NCI-H1092 treated with DMSO at 0.1 percent for 48 hours (cell line): ENCODE measurements around the gene RIN1.
"Not testable (repeated sequence)": the region's sequence is repeated elsewhere in the genome, so short reads cannot be mapped to it uniquely, and the experiment has no call there.

ENCODE experiments used
- DNase-seq: peaks from one replicate; lab custom pipeline; 2025; lab: John Stamatoyannopoulos, UW

Gene RIN1

DNA sequence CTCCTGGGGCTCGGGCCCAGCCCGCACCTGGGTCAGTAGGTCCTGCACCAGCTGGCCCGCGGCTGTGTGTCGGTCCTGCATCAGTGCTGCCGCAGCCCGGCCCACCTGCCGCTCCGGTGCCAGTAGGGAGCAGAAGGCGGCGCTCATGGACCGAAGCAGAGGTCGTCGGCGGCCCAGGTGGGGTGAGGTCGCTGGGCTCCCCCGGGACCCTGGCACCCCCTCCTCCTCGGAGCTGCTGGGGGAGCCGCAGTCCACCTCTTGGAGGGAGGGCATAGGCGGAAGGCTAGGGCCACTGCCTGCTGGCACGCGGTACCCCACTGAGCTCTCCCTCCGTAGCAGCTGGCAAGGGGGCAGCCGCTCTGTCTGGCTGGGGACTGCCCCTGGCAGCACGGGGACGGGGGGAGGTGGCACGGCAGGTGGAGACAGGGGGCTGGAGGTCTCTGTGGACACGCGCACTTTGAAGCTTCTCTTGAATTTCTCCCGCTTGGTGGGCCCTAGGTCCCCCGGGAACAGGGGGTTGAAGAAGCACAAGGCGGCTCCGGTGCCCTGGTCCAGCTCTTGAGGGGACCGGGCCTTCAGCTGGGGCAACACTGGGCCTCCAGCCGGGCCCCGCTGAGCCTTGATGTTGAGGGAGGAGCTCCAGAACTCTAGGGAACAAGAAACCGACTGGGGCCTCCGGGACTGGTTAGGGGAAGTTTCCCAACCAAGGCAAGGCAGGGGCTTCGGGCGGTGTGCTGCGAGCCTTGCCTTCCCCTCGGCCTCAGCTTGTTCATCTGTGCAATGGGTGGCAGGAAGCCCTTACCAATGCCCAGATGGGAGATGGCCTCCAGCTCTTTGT, 1.4 kb downstream of the RIN1 start:
- no peak for DNase-seq

DNA sequence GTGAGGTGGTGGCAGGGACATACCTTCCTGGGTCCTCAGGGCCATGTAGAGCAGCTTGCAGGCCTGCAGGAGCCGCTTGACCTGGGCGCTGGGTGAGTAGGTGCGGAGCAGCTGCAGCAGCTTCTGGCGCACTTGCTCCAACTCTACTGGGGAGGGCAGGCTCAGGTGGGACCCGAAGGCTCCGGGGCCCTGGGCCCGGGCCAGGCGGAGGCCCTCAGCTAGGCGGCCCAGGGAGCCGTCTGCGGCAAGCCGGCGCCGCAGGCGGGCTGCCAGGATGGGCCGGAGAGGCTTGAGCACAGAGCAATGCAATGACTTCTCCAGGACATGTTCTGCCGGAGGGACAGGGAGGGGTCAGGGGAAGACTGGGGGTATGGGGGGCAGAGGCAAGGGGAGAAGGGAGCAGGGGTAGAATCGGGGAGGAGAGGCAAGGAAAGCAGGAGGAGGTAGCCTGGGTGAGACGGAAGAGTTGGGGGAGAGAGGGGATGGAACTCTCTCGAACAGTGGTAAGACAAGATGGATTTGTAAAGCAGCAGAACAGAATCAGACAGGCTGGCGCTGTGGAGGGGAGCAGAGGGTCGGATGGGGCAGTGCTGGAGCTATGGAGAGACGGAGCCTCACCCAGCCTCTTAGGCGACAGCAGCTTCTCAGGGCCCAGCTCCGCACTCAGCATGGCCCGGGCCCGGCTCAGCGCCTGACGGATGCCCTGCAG, 2.2 kb downstream of the RIN1 start:
- no peak for DNase-seq

DNA sequence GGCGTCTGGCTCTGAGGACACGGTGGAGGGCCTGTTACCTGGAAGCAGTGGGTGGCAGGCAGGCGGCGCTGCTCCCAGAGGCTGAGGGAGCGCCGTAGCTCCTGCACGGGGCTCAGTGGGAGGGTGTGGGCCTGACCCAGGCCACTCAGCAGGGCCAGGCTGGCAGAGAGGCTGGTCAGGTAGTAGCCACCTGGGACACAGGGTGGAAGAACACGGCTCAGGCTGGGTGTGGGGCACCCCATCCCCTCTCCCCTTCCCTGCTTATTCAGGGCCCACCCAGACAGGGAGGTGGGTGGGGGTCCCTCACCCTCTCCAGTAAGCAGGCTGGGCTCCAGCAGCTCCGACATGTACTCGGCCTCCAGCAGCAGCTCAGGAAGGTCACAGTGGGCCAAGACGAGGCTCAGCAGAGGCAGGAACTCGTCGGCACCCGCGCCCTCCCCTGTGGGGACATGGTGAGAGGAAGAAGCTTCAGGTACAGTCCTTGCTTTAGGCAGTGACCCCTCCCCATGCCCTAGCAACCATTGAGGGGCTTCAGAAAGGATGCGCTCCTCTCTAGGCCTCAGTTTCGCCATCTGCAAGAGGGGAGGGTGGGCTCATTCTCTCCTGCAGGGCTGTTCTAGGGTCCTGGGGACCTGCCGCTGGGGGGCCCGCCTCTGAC, 2.9 kb downstream of the RIN1 start:
- DNase-seq: no peak

DNA sequence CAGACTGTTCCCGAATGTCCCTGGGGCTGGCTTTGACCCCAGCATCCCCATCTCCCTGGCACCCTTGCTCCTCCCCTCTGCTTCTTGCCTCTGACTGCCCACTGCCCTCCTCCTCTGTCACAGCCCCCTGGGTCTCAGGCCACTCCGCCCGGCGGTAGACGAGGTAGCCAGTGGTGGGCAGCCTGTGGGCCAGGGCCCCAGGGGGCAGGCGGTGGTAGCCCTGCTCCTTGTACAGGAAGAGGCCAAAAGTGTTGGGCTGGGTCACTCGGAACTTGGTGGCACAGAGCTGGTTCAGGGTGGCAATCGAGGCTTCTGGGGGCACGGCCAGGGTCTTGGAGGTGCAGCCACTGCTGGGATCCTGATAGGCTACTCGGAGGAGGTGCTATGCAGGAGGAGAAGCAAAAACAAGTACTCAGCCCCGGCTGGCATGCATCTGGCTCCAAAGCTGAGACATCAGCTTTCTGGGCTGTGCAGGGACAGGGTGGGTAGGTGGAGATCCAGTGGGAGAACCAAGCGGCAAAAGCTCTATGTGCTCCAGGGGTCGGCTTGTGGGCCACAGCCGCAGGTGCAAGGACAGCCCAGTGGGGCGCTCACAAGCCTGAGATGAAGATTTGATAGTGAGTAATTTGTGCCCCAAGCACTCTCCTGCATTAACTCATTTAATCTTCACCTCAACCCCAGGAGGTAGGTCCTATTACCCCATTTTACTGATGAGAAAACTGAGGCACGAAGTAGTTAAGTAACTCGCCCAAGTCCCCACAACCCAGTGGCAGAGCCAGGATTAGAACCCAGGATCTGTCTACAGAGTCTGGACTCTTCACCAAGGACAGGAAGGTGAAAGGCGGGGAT, 3.6 kb downstream of the RIN1 start:
- no peak for DNase-seq

DNA sequence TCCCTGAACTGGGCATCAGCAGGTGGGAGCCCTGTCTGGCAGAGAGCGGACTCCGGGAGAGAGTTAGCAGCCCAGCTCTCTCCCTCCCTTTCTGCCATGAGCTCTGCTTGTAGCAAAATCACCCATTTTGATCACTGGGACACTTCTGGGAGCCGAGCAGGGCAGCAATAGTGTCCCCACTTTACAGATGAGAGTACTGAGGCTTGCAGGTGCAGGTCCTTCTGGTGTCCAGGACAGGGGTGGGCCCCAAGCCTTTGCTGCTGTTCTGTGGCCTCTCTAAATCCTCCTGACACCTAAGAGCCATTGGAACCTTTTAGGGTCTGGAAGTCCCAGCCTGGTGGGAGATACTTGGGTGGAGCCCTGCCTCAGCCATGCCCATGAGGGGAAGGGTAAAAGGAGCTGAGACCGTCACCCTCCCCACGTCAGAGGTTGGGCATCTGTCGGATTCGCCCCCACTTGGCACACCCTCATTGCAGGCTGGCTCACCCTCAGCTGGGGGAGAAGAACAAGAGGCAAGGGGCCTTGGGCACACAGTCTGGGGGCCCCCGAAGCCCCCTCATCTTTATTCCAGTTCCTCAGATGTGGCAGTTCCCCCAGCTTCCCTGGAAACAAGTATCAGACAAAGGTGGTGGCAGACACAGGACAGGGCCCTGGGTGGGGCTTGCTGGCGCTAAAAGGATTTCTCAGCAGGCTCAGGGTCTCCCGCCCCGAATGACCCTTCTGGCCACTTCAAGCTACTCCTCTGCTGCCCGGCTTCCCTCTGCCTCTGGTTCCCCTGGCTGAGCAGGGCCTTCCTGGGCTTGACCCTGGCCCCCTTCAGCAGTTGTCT, 4.5 kb downstream of the RIN1 start:
- DNase-seq: no peak

DNA sequence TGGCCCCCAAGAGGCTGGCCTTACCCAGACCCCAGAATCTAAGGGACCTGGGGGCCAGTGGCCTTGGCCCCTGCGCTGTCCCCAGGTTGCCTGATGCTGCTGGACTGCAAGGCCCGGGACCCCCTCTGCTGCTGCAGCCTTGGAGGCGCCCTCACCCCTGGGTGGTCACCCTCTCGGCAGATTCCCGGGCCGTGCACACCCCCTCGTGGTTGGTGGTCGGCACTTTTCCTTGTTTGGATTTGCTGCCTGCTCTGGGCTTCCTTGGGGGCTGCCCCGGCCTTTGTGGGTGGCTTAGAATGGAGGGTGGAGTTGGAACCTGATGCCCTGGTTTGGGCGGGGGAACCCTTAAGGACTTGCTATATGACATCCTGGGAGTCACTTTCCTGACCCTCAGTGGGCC, 5.3 kb downstream of the RIN1 start:
- DNase-seq: no peak

DNA sequence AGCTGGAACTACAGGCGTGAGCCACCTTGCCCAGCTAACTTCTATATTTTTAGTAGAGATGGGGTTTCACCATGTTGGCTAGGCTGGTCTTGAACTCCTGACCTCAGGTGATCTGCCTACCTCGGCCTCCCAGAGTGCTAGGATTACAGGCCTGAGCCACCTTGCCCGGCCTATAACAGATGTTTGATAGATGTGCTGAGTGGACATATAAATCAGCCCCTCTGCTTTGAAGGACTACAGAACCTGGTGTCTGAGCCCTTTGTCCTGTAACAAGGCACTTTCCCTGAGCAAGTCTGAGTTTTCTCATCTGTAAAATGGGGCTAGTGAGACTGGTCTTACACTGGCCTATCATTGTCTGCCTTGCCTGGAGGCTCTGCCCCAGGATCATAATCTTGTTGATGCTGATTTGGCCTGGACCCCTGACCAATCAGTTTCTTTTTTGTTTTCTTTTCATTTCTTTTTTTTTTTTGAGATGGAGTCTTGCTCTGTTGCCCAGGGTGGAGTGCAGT, 7.0 kb downstream of the RIN1 start:
- no peak for DNase-seq

DNA sequence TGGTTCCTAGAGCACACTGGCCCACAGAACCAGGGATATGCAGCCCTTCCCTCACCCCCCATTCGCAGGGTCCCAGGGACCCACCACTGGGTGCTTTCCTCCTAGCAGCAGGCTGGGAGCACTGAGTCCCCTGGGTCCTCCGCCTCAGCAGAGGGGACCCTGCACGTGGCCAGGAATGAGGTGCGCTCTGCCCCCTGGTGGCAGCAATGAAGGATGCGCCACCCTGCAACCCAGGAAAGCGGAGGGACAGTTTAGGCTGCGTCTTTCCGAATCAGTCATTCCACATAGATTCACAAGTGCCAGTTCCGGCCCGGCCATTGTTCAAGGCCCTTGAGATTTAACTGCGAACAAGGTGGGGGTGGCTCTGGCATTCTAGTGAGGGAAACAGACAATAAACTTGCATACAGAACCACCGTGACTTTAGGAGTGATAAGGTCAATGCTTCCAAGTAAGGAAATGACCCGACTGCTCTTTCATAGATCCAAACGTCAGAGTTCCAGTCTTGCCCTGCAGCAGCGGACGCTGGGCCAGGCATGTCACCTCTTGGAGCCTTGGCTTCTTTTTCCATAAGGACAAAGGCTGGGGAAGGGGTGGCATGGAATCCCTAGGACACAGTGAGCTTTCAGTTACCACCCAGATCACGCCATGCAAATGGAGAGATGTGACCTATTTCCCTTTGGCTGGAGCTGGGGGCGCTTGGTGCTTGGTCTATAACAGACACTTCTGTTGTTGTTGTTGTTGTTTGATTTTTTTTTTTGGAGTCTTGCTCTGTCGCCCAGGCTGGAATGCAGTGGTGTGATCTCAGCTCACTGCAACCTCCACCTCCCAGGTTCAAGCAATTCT, 7.7 kb downstream of the RIN1 start:
- DNase-seq: peak; percentile 65

DNA sequence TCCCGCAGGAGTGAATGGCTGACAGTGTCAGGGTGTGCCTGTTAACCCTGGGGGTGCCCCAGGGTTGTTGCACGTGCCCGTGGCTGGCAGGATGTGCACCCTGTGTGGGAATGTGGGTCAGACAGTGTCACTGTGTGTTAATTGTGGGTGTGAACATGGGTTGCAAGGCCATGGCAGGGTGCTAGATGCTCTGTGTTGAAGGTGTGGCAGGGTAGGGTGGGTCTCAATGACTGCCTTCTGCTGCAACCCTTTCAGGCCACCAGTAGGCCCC, 8.3 kb downstream of the RIN1 start:
- no peak for DNase-seq

DNA sequence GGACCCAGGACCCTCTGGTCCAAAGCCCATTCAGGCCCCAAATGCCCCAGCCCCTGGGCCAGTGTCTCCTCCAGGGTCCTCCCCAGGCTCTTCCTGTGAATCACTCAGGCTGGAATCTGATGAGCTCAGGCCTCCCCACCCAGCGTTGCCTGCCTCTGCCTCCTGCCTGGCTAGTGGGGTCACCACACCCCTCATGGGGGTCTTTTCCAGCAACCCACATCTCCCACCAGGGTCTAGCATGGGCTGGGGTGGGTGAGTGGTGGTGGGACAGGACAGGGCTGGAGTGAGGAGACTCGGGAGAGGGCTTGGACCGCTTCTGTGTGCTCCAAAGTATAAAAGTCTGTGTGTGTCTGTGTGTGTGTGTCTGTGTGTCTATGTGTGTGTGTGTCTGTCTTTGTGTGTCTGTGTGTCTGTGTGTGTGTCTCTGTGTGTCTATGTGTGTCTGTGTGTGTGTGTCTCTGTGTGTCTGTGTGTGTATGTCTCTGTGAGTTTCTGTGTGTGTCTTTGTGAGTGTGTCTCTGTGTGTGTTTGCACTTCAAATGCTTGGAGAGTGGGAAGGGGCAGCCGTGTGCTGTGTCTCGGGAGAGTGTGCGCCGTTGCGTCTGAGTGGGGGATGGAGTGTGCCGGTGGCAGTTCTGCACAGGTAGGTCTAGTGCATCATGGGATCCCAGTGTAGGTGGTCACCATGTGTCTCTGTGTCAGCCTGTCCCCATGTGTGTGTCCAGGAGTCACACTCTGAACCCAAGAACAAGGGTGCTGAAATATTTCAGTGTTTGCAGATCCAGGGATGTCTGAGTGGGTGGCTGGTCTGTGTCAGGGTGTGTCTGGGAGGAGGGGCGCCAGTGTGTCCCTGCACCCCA, 8.8 kb downstream of the RIN1 start:
- DNase-seq: no peak

DNA sequence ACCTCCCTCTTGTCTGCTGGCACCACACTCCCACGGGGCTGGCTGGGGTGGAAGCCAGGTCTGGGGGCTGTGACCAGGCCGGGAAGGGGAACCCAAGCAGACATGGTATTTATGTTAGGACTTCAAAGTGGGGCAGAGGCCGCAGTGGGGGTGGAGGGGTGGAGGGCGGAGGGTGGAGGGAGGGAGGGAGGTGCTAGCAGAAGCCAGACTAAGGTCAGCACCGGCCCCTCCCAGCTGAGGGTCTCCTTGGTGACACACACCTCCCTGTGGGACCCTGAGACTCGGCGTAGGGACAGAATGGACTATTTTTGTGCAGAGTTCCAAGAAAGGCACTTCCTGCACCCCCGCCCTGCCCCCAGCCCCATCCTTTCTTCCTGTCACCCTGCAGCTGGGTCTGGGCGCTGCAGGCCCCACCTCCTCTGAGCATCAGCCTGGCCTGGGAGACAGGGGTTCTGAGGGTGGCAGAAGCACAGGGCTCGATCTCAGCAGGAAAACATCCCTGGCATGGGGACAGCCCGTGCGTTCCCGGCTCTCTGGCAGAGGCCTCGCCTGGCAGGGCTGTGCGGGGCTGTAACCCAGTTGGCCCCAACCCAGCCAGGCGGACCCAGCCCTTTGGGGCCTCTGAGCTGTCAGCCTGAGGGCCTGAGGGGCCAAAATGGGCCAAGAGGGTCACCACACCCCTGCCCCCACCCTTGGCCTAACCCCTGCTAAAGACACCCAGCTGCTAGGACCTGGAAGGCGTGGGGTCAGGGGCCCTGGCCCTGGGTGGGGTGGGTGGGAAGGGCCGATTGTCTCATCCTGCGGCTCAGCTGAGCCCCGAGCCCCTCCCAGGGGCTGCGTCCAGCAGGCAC, 9.7 kb downstream of the RIN1 start:
- DNase-seq: no peak

DNA sequence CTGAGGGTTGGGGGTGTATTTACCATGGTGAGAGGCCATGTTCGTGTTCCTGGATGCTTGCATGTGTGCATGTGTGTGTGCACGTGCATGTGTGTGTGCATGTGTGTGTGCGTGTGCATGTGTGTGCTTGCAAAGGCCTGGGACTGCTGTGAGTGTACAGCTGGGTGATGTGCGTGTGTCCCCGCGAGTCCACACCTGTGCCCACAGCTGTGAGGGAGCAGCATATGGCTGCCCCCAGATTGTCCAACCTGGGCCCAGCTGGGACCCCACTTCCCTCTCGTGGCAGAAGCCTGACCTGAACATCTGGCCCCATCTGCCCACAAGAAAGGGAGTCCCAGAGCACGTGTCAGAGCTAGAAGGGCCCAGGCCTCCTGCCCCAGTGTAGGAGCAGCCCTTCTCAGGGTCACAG, 11.0 kb downstream of the RIN1 start:
- DNase-seq: no peak

DNA sequence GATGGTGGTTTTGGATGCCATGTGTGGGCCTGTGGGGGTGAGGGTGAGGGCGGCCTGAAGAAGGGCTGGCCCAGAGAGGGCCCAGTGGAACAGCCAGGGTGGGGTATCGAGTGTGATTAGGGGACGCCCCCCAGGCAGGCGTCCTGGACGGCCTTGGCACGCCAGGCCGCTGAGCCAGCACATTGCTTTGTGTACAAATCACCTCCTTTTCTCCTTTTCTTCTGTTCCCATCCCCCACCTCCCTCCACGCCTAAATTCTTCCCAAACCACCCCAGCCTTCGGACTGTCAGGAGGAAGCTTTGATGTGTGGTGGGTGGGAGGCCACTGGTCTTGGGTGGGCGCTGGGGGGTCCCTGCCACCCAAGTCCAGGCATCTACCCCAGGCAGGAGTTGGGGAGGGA, 11.6 kb downstream of the RIN1 start:
- no peak for DNase-seq

DNA sequence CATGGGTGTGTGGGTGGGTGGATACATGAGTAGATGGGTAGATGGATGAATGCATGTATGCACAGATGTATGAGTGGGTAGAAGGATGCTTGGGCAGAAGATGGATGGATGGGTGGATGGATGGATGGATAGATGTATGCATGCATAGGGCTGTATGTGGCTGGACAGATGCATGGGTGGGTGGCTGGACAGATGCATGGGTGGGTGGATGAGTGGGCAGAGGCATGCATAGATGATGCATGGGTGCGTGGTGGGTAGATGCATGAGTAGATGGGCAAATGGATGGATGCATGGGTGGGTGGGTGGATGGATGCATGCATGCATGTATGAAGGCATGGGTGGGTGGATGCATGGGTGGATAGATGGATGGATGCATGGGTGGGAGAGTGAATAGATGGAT, 12.6 kb downstream of the RIN1 start:
- DNase-seq: no peak

DNA sequence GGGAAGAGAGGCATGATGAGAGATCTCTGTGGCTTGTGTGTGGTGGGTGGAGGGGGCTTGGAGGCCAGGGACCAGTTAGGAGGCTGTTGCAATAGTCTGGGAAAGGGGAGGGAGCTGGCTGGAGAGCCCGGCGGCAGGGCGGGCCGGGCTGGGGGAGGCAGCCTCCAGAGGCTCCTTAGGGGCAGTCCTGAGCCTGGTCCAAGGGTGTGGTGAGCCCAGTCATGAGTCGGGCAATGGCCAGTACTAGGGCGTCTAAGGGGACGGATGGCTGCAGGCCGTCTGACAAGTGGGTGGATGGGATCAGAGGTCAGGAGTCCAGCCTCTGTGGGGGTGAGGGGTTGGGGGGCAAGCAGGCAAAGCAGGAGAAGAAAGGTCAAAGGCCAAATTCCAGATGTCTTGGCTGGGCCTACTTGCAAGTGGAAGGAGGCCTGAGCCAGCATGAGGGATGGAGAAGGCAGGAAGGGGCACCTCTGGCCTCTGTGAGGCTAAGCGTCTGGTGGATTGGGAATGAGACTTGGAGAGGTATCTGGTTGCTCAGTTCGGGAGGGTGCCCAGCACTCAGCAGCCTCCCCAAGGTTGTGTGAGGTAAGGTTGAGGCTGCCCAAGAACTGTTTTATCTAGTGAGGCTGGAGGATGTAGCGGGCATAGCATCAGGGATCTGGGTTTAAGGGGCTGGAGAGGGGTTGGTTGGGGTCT, 13.4 kb downstream of the RIN1 start:
- DNase-seq: no peak

DNA sequence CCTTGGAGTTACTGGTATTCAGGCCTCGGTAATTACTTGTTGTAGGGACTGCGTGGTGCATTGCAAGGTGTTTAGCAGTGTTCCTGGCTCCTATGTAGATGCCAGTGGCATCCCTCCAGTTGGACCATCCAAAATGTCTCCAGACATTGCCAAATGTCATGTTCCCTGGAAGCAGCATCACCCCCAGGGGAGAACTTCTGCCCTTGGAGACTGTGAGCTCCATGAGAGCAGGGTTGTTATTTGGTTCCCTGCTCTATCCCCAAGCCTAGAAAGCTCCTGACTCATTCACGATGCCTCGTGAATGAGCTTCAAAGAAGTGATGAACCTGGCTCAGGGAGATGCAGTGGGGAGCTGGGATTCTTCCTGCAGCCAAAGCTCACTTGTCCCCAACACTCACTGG, 14.6 kb downstream of the RIN1 start:
- no peak for DNase-seq

DNA sequence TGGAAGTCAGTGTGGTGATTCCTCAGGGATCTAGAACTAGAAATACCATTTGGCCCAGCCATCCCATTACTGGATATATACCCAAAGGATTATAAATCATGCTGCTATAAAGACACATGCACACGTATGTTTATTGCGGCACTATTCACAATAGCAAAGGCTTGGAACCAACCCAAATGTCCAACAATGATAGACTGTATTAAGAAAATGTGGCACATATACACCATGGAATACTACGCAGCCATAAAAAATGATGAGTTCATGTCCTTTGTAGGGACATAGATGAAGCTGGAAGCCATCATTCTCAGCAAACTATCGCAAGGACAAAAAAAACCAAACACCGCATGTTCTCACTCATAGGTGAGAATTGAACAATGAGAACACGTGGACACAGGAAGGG, 15.5 kb downstream of the RIN1 start:
- not testable (repeated sequence) for DNase-seq

DNA sequence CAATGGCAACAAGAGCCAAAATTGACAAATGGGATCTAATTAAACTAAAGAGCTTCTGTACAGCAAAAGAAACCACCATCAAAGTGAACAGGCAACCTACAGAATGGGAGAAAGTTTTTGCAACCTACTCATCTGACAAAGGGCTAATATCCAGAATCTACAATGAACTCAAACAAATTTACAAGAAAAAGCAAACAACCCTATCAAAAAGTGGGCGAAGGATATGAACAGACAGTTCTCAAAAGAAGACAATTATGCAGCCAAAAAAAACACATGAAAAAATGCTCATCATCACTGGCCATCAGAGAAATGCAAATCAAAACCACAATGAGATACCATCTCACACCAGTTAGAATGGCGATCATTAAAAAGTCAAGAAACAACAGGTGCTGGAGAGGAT, 15.9 kb downstream of the RIN1 start:
- DNase-seq: not testable (repeated sequence)
